HepG2 (cell line): ENCODE data around the gene CCL23. TPM values are rescaled to one million over a fixed set of nuclear protein-coding genes. Genes with fewer than 3 reads are reported as not detected.

Experiments used
- ESRRA ChIP-seq: sonication (generic); formaldehyde crosslinking; IDR thresholded peaks from 2 replicates; pipeline ENCODE4 v1.5.1; 2020; ENCODE audit warnings: mild to moderate bottlenecking, low read depth, missing genetic modification reagents
- HOXA7 ChIP-seq: sonication (generic); formaldehyde crosslinking; IDR thresholded peaks from 2 replicates; pipeline ENCODE4 v1.8.1; 2022; ENCODE audit warnings: mild to moderate bottlenecking, missing genetic modification reagents, moderate library complexity
- JUN ChIP-seq: sonication (generic); formaldehyde crosslinking; IDR thresholded peaks from 2 replicates; pipeline ENCODE4 v1.4.0; 2020; ENCODE audit warnings: mild to moderate bottlenecking, missing genetic modification reagents
- NPAS2 ChIP-seq: sonication (generic); formaldehyde crosslinking; IDR thresholded peaks from 2 replicates; pipeline ENCODE4 v1.8.0; 2022; ENCODE audit warnings: mild to moderate bottlenecking, missing genetic modification reagents, borderline replicate concordance
- RFXAP ChIP-seq: sonication (generic); formaldehyde crosslinking; IDR thresholded peaks from 2 replicates; pipeline ENCODE4 v1.4.0; 2020; ENCODE audit warnings: missing genetic modification reagents, borderline replicate concordance
- SMAD3 ChIP-seq: sonication (generic); formaldehyde crosslinking; IDR thresholded peaks from 2 replicates; pipeline ENCODE4 v1.4.0; 2020; ENCODE audit warnings: missing genetic modification reagents
- ZFP1 ChIP-seq: IDR thresholded peaks from 2 replicates; pipeline ENCODE4 v1.6.1; 2016
- ZIK1 ChIP-seq: sonication (generic); formaldehyde crosslinking; IDR thresholded peaks from 2 replicates; pipeline ENCODE4 v1.5.0; 2020; ENCODE audit warnings: mild to moderate bottlenecking, low read depth, missing genetic modification reagents, borderline replicate concordance
- ZKSCAN8 ChIP-seq: IDR thresholded peaks from 2 replicates; pipeline ENCODE4 v1.6.1; 2016; ENCODE audit warnings: borderline replicate concordance, missing genetic modification reagents, missing compliant biosample characterization
- ZNF670 ChIP-seq: sonication (generic); formaldehyde crosslinking; IDR thresholded peaks from 2 replicates; pipeline ENCODE4 v1.8.0; 2022; ENCODE audit warnings: mild to moderate bottlenecking, missing genetic modification reagents, borderline replicate concordance
- ZNF746 ChIP-seq: sonication (generic); formaldehyde crosslinking; IDR thresholded peaks from 2 replicates; pipeline ENCODE4 v1.8.0; 2022; ENCODE audit warnings: mild to moderate bottlenecking, missing genetic modification reagents
- ZNF773 ChIP-seq: sonication (generic); formaldehyde crosslinking; IDR thresholded peaks from 2 replicates; pipeline ENCODE4 v1.4.0; 2020; ENCODE audit warnings: missing genetic modification reagents, borderline replicate concordance
- polyA plus RNA-seq, 8 experiments: library from polyadenylated mRNA; depleted of rRNA in 3 of 8; stranded (reverse) in 7 of 8; unstranded in 1 of 8; fragments of >200 nt; fragmentation: Illumina TruSeq in 4 of 8; extraction: Trizol in 4 of 8; gene quantifications; 2 replicates each; pipeline versions ENCODE4 v1.2.1 to v1.2.3, GENCODE V29; 2011 to 2016; ENCODE audit warnings: low read depth in 4 of 8, missing spikeins in 1 of 8, mixed read lengths in 1 of 8; ENCODE audit not compliant: insufficient read depth in 1 of 8
- total RNA-seq, 5 experiments: library from RNA; depleted of rRNA; stranded (reverse); fragments of >200 nt; fragmentation: Illumina TruSeq; extraction: Trizol; gene quantifications; 2 replicates each; pipeline ENCODE4 v1.2.3, GENCODE V29; 2016; ENCODE audit warnings: low read depth in 1 of 5
- TF ChIP-seq, protein P1 (sequence below): sonication (generic); formaldehyde crosslinking; IDR thresholded peaks from 2 replicates; pipeline ENCODE4 v1.8.0; 2022; ENCODE audit warnings: mild to moderate bottlenecking, missing genetic modification reagents; ENCODE audit not compliant: insufficient replicate concordance
- TF ChIP-seq, protein P2 (sequence below): sonication (generic); formaldehyde crosslinking; IDR thresholded peaks from 2 replicates; pipeline ENCODE4 v1.4.0; 2020; ENCODE audit warnings: mild to moderate bottlenecking, missing genetic modification reagents
- TF ChIP-seq, protein P3 (sequence below): sonication (generic); formaldehyde crosslinking; IDR thresholded peaks from 2 replicates; pipeline ENCODE4 v1.8.1; 2023; ENCODE audit warnings: mild to moderate bottlenecking, missing genetic modification reagents, borderline replicate concordance
- TF ChIP-seq, protein P4 (sequence below): sonication (generic); formaldehyde crosslinking; conservative IDR thresholded peaks from 2 replicates; pipeline ENCODE4 v1.4.0; 2020; ENCODE audit warnings: missing genetic modification reagents
- TF ChIP-seq, protein P5 (sequence below): sonication (generic); formaldehyde crosslinking; IDR thresholded peaks from 2 replicates; pipeline ENCODE4 v1.5.1; 2020; ENCODE audit warnings: mild to moderate bottlenecking, missing genetic modification reagents, borderline replicate concordance
- TF ChIP-seq, protein P6 (sequence below): sonication (generic); formaldehyde crosslinking; IDR thresholded peaks from 2 replicates; pipeline ENCODE4 v1.5.1; 2020; ENCODE audit warnings: mild to moderate bottlenecking, missing genetic modification reagents

CCL23 gene
- total and polyA plus RNA-seq, 2 of the 13 experiments (the other 11 are each of a cell fraction or from before 2014, with no cell fraction given) = not detected

DNA sequence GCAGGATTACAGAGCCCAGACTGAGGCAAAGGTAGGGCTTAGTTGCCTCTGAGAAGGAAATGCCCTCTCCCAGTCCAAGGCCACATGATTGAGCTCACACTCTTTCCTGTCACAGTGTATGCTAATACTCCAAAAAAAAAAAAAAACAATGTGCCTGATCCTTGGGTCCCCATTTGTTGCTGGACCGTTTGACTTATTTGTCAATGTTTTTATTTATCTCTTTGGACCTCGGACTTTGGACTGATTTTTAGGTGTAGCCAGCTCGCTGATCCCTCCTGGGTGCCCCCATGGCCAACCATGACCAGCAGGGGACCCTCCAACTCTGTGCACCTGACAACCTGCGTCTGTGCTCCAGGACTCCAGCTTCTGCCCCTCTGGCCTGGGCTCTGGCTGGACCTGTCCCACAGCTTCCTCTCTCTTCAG is 35.9 kb downstream of the CCL23 start (continued):
- TF ChIP-seq, protein P1, sequence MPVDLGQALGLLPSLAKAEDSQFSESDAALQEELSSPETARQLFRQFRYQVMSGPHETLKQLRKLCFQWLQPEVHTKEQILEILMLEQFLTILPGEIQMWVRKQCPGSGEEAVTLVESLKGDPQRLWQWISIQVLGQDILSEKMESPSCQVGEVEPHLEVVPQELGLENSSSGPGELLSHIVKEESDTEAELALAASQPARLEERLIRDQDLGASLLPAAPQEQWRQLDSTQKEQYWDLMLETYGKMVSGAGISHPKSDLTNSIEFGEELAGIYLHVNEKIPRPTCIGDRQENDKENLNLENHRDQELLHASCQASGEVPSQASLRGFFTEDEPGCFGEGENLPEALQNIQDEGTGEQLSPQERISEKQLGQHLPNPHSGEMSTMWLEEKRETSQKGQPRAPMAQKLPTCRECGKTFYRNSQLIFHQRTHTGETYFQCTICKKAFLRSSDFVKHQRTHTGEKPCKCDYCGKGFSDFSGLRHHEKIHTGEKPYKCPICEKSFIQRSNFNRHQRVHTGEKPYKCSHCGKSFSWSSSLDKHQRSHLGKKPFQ (CRISPR knock-in tag) = no peak
- no peak for TF ChIP-seq JUN (CRISPR knock-in tag)
- TF ChIP-seq, protein P2, sequence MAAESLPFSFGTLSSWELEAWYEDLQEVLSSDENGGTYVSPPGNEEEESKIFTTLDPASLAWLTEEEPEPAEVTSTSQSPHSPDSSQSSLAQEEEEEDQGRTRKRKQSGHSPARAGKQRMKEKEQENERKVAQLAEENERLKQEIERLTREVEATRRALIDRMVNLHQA (CRISPR knock-in tag) = no peak
- TF ChIP-seq SMAD3 (CRISPR knock-in tag) = peak; percentile 74; the same call in 1 of the 2 replicates
- TF ChIP-seq ZFP1 (CRISPR knock-in tag) = peak; percentile 67; the same call in 1 of the 2 replicates
- no peak for TF ChIP-seq HOXA7
- TF ChIP-seq, protein P3, sequence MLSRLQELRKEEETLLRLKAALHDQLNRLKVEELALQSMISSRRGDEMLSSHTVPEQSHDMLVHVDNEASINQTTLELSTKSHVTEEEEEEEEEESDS (CRISPR knock-in tag) = no peak
- TF ChIP-seq ESRRA (CRISPR knock-in tag) = no peak; the same call in 1 of the 2 replicates
- TF ChIP-seq ZNF746 (CRISPR knock-in tag) = no peak
- no peak for TF ChIP-seq ZNF773 (CRISPR knock-in tag)
- TF ChIP-seq, protein P4, sequence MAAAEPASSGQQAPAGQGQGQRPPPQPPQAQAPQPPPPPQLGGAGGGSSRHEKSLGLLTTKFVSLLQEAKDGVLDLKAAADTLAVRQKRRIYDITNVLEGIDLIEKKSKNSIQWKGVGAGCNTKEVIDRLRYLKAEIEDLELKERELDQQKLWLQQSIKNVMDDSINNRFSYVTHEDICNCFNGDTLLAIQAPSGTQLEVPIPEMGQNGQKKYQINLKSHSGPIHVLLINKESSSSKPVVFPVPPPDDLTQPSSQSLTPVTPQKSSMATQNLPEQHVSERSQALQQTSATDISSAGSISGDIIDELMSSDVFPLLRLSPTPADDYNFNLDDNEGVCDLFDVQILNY (CRISPR knock-in tag) = no peak
- TF ChIP-seq, protein P5, sequence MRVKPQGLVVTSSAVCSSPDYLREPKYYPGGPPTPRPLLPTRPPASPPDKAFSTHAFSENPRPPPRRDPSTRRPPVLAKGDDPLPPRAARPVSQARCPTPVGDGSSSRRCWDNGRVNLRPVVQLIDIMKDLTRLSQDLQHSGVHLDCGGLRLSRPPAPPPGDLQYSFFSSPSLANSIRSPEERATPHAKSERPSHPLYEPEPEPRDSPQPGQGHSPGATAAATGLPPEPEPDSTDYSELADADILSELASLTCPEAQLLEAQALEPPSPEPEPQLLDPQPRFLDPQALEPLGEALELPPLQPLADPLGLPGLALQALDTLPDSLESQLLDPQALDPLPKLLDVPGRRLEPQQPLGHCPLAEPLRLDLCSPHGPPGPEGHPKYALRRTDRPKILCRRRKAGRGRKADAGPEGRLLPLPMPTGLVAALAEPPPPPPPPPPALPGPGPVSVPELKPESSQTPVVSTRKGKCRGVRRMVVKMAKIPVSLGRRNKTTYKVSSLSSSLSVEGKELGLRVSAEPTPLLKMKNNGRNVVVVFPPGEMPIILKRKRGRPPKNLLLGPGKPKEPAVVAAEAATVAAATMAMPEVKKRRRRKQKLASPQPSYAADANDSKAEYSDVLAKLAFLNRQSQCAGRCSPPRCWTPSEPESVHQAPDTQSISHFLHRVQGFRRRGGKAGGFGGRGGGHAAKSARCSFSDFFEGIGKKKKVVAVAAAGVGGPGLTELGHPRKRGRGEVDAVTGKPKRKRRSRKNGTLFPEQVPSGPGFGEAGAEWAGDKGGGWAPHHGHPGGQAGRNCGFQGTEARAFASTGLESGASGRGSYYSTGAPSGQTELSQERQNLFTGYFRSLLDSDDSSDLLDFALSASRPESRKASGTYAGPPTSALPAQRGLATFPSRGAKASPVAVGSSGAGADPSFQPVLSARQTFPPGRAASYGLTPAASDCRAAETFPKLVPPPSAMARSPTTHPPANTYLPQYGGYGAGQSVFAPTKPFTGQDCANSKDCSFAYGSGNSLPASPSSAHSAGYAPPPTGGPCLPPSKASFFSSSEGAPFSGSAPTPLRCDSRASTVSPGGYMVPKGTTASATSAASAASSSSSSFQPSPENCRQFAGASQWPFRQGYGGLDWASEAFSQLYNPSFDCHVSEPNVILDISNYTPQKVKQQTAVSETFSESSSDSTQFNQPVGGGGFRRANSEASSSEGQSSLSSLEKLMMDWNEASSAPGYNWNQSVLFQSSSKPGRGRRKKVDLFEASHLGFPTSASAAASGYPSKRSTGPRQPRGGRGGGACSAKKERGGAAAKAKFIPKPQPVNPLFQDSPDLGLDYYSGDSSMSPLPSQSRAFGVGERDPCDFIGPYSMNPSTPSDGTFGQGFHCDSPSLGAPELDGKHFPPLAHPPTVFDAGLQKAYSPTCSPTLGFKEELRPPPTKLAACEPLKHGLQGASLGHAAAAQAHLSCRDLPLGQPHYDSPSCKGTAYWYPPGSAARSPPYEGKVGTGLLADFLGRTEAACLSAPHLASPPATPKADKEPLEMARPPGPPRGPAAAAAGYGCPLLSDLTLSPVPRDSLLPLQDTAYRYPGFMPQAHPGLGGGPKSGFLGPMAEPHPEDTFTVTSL (CRISPR knock-in tag) = 0 out of 2 replicates have a peak, but pooled peaks have one; percentile 21
- no peak for TF ChIP-seq RFXAP (CRISPR knock-in tag)
- TF ChIP-seq NPAS2 (CRISPR knock-in tag) = no peak
- TF ChIP-seq, protein P6, sequence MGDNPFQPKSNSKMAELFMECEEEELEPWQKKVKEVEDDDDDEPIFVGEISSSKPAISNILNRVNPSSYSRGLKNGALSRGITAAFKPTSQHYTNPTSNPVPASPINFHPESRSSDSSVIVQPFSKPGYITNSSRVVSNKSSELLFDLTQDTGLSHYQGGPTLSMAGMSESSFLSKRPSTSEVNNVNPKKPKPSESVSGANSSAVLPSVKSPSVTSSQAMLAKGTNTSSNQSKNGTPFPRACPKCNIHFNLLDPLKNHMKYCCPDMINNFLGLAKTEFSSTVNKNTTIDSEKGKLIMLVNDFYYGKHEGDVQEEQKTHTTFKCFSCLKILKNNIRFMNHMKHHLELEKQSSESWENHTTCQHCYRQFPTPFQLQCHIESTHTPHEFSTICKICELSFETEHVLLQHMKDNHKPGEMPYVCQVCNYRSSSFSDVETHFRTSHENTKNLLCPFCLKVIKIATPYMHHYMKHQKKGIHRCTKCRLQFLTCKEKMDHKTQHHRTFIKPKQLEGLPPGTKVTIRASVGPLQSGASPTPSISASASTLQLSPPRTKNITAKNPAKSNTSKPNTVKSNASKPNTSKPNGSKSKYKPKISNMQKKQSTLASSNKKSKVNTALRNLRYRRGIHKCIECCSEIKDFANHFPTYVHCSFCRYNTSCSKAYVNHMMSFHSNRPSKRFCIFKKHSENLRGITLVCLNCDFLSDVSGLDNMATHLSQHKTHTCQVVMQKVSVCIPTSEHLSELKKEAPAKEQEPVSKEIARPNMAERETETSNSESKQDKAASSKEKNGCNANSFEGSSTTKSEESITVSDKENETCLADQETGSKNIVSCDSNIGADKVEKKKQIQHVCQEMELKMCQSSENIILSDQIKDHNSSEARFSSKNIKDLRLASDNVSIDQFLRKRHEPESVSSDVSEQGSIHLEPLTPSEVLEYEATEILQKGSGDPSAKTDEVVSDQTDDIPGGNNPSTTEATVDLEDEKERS (CRISPR knock-in tag) = no peak
- 0 out of 2 replicates have a peak, but pooled peaks have one; percentile 32 for TF ChIP-seq ZKSCAN8 (CRISPR knock-in tag)
- no peak for TF ChIP-seq ZNF670 (CRISPR knock-in tag)
- no peak for TF ChIP-seq ZIK1 (CRISPR knock-in tag)
